HG03442 (cell line): ENCODE data around the gene IL22RA1.

ENCODE experiments used
- ATAC-seq: cut with Tn5 transposase; IDR thresholded peaks from one replicate; pipeline ENCODE4 v1.9.1; 2021; ENCODE audit warnings: mild to moderate bottlenecking, moderate library complexity; ENCODE audit not compliant: unreplicated experiment

IL22RA1 gene

GRCh38 chr1:24142546-24143534 lies at the start of gene IL22RA1:
Gene IL22RA1, minus strand, starts transcription at chr1:24143140. Its CDS starts 58 bp downstream, at chr1:24143082.
- ATAC-seq: no peak

- no peak for ATAC-seq
These were observed 48.9 kb upstream of the IL22RA1 start for GRCh38 chr1:24191860-24192259.

GRCh38 chr1:24190983-24191461 lies 48.1 kb upstream of the IL22RA1 start:
- ATAC-seq: no peak

GRCh38 chr1:24189528-24189927 lies 46.6 kb upstream of the IL22RA1 start:
- ATAC-seq: no peak

GRCh38 chr1:24186993-24187790 lies 44.3 kb upstream of the IL22RA1 start, which contains the start of gene IFNLR1:
Gene IFNLR1, minus strand, starts transcription at chr1:24187289. Its CDS starts 41 bp downstream, at chr1:24187248.
- ATAC-seq: no peak

GRCh38 chr1:24186711-24186992 lies 43.7 kb upstream of the IL22RA1 start:
- ATAC-seq: no peak

GRCh38 chr1:24186031-24186710 lies 43.2 kb upstream of the IL22RA1 start:
- no peak for ATAC-seq

GRCh38 chr1:24185076-24185475 lies 42.1 kb upstream of the IL22RA1 start:
- no peak for ATAC-seq

- ATAC-seq: no peak
These were observed 39.1 kb upstream of the IL22RA1 start for GRCh38 chr1:24182061-24182460.

- ATAC-seq: no peak
These were observed 38.7 kb upstream of the IL22RA1 start for GRCh38 chr1:24181619-24182018.

GRCh38 chr1:24180676-24181075 lies 37.7 kb upstream of the IL22RA1 start:
- ATAC-seq: no peak

- no peak for ATAC-seq
These were observed 36.4 kb upstream of the IL22RA1 start for GRCh38 chr1:24179251-24179840.

GRCh38 chr1:24178407-24178806 lies 35.5 kb upstream of the IL22RA1 start:
- ATAC-seq: no peak

- peak; percentile 46 for ATAC-seq
These were observed 34.2 kb upstream of the IL22RA1 start for GRCh38 chr1:24177161-24177560.

- ATAC-seq: no peak
These were observed 32.3 kb upstream of the IL22RA1 start for GRCh38 chr1:24175033-24175755.

- ATAC-seq: no peak
These were observed 31.0 kb upstream of the IL22RA1 start for GRCh38 chr1:24173638-24174575.

- no peak for ATAC-seq
These were observed 29.7 kb upstream of the IL22RA1 start for GRCh38 chr1:24172598-24172997.

- ATAC-seq: no peak
These were observed 26.3 kb upstream of the IL22RA1 start for GRCh38 chr1:24169286-24169685.

- ATAC-seq: no peak
These were observed 25.3 kb upstream of the IL22RA1 start for GRCh38 chr1:24168245-24168644.
